NCI-H82 treated with DMSO at 0.1 percent for 48 hours (cell line): Measurements from ENCODE around the gene NAV2.

Experiments
- DNase-seq: peaks from one replicate; lab custom pipeline; 2025; ENCODE audit not compliant: unreplicated experiment; lab: John Stamatoyannopoulos, UW

The NAV2 gene

GRCh38 chr11:19683862-19684491, 28.7 kb upstream of the NAV2 start:
- DNase-seq = no peak

DNA sequence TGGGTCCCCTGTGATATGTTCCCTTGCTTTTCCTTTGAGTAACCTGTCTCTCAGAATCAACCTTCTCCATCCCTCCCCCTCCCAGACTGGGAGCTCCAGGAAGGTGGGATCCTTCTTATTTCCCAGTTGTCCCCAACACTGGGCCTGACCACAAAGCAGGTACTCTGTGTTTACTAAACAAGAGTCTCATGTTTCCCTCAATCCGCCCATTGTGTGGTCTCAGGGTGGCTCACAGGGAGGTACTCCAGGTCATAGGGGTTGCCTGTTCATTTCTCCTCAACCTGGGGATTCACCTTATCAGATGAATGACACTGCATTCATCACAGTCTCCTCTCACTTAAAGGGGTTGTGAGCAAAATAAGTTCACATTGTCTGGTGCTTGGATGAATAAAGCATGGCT, 26.4 kb upstream of the NAV2 start:
- no peak for DNase-seq

- DNase-seq = no peak
Observed at GRCh38 chr11:19687392-19687791, 25.2 kb upstream of the NAV2 start.

DNA sequence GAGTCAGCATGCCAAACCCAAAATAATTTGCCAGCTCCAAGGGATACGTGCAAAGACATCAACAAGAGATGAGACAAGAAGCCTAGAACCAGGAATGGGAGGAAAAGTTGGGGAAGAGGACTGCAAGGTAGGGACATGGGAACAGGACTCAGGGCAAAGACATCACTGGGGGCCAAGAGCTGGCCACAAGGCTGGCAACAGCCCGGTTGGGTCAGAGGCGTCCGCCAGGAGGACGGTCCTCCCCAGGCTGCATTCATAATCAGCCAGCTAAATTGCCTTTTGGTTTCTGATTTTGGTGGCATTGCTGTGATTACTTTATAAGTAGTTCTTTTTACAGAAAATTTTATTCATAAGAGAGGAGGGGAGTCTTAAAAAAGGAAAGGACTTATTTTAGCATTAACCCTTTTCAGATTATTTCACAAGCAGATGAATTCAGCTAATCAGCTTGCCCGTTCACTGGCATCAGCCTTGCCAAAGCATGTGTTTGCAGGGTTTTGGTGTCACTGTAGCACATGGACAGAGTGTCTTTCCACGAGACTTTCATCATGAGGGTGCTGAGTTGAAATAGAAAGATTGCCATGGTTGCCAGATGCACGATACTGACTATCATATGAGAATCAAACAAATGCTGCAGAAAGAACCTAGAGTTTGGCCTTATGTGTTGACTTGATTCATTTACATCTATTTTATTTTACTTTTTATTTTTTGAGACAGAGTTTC, 23.2 kb upstream of the NAV2 start:
- DNase-seq = no peak

- DNase-seq = no peak
Observed at GRCh38 chr11:19690885-19691284, 21.8 kb upstream of the NAV2 start.

DNA sequence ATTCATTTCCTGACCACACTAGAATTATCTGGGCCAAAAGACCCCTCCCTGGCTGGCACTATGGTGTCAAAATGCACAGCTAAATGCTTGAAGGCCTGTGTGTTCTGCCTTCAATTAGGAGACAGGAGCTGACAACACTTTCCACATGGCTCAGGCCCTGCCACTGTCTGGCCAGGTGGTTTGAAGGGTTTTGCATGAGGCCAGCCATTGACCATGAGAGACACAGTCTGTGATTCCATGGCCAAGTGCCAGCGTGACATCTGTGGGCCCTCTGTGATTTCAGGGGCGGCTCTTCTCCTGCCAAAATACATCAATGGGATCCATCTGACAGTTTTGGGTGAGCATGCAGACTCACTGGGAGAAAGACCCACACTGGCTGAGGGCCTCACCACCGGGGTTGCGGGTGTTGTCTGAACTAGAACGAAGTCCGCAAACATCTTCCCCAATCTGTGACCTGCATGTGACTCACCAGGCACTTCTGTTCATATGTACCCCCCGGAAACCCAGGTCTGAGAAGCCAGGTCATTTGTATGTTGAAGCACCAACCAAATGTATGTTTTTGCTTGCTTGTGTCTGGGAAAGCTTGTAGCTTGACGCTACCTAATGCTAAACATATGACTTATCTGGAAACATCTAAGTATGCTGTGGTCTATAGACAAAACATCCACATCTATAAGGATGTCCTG, 20.7 kb upstream of the NAV2 start:
- no peak for DNase-seq

GRCh38 chr11:19693146-19693545, 19.5 kb upstream of the NAV2 start:
- DNase-seq = no peak

DNA sequence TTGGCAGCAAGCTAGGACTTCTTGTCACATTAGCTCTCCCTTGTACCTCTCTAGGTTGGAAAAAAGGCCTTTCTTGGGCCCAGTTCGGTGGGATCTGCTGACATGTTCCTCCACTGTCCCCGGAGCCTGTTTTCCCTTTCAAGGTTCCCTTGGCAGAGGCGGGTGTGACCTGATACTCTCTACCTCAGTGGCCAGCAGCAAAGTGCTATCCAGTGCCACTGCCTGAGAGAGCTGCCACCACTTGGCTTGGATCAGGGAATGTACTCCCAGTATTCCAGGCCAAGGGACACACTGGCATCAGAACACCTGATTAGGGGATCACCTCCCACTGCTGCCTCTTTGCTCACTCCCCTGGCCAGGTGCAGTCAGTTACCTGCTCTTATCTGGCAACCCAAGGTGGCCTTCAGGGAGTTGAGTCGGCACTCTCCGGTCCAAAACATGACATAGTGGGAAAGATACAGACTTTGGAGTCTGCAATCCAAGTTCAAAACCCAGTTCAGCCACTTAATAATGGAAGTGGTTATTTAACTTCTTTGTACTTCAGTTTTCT, 17.8 kb upstream of the NAV2 start:
- no peak for DNase-seq

GRCh38 chr11:19696073-19696472, 16.6 kb upstream of the NAV2 start:
- no peak for DNase-seq

DNA sequence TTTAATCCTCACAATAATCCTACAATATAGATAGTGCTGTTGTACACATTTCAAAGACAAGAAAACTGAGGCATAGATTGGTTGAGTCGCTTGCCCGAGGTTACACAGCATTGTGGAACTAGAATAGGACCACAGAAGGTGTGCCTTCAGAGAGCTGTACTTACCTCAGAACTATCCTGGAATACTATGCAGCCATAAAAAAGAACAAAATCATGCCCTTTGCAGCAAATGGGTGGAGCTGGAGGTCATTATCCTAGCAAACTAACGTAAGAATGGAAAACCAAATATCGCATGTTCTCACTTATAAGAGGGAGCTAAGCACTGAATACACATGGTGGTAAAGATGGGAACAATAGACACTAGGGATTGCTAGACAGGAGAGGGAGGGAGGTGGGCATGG, 15.7 kb upstream of the NAV2 start:
- no peak for DNase-seq

GRCh38 chr11:19697721-19698121, 14.9 kb upstream of the NAV2 start:
- no peak for DNase-seq

DNA sequence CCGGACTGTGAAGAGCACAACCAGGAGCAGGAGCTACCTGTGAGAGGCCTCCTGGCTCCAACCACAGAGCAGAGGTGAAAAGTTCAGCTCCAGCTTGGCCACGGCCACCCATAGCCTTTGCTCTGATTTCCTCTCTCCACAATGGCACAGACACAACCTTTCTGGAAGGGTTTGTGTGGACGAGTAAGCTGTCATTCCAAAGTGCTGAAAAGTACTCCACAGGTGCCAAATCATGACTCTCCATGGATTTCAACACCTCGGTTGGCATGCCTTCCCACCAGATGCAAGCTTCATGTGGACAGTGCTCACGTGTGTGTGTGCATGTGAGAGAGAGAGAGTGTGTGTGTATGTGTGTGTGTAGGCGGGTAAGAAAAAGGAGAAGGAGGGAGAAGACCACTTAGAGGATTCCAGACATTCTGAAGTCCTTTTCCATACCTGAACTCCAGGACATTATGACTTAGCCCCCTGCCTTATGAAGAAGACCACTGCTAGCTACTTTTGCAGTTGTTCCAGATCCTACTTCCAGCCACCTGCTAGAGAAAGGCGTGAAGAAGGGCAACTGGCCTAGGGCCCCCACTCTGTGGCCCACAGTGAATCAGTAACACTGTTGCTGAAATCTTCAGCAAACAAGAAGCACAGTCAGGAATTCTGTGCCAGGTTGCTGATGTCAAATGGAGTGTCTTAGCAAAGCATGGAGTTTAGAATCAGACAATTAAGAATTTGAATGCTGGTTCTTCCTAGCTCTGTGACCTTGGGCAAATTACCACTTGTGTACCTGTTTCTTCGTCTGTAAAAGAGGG, 13.9 kb upstream of the NAV2 start:
- no peak for DNase-seq

- no peak for DNase-seq
Observed at GRCh38 chr11:19701421-19701820, 11.2 kb upstream of the NAV2 start.

DNA sequence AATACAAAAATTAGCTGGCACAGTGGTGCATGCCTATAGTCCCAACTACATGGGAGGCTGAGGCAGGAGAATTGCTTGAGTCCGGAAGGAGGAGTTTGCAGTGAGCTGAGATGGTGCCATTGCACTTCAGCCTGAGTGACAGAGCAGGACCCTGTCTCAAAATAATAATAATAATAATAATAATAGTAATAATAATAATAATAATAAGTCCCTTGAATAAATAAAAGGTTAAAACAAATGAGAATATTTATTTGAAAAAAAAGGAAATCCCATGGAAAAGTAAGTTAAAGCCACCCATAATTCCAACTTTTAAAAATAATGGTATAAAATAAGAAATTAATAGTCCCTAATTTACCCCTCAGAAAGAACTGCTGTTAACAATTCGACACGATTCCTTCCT, 10.0 kb upstream of the NAV2 start:
- DNase-seq = no peak

DNA sequence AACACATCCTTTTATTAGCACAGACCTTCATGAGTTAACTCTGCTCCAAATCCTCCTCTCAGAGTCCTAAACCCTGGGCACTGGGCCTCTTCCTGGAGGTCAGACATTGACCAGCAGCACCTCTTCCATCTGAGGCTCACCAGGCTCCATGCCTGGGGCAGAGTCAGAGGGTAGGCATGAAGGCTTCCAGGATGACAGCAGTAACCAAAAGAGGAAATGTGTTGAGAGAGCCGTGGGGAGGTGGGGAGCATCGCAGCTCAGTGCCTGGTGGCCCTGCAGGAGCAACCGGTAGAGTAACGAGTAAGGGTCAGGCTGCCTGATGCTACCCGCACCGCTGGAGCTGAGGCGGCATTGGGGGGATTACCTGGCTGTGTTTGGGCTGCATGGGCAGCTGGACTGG, 9.4 kb upstream of the NAV2 start:
- DNase-seq = no peak

- DNase-seq = no peak
Observed at GRCh38 chr11:19704213-19704612, 8.4 kb upstream of the NAV2 start.

DNA sequence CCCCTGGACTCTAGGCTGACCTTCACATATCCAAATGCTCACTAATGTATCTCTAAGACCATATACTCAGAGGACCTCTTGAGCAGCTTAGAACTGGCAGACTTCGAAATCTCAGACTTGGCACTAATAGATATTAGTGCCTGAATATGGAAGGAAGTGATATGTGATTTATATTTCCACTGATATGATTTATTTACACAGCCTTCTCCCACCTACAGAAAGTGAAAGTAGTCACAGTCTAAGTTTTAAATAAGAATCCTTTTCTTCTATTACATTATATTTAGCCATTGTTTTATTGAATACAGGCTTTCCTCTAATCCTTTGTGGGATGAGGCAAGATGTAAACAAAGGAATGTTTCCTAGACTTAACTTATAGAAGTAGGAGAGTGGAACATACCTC, 6.7 kb upstream of the NAV2 start:
- no peak for DNase-seq

DNA sequence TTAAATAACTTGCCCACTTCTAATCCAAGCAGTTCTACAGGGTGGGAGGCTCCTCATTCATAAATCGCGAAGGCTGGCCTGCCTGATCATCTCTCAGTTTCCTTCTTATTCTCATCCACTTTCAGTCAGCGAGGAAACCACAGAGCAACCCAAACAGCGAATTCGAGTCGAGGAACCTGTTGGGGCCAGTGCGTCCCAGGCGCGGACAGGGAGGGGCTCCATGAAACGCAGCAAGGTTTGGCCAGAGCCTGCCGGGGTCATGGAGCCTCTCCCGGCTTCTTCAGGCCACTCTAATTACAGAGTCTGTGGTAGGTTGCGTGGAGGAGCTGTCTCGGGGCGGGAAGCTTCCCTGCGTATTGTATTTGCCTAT, 741 bp upstream of the NAV2 start:
- no peak for DNase-seq

GRCh38 chr11:19713196-19714021, 772 bp downstream of the NAV2 start:
- no peak for DNase-seq

DNA sequence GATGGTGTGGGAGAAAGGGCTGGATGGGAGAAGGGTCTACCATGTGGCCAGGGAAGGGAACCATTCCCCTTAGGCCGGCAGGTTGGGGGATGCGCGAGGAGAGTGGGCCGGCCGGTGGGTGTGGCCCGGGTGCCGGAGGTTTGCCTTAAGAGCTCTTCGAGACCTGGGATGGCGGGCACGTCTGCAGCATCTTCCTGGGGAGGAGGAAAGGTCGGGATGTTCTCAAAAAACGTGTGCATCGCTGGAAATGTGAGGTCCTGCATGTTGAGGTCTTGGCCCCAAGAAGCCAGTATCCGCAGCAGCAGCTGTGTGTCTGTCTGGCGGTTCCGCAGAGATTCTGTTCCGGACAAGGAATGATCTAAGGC, 1.4 kb downstream of the NAV2 start:
- no peak for DNase-seq
